Thoracic aorta (tissue), 2 donors: ENCODE data around the gene DALRD3. TPM values are rescaled to one million over a fixed set of nuclear protein-coding genes. Genes with fewer than 3 reads are reported as not detected.

Experiments
- ATAC-seq: fragments of 150-250 bp; one replicate; pipeline ENCODE4 v1.8.0; 2017; ENCODE audit warnings: low read depth; ENCODE audit not compliant: insufficient number of reproducible peaks, low FRiP score
- DNase-seq: peaks from one replicate; pipeline ENCODE4 v3.0.0-alpha.2; 2020; ENCODE audit warnings: low spot score
- H3K27ac ChIP-seq, 2 donors: fragments of 200-600 bp; sonication (generic); 1 replicate in 1 of 2; 2 replicates in 1 of 2; pipeline ENCODE4 v1.5.1; 2016; ENCODE audit warnings: mild to moderate bottlenecking in 2 of 2, moderate library complexity in 2 of 2
- H3K27me3 ChIP-seq: fragments of 200-600 bp; sonication (generic); replicated peaks from 2 replicates; pipeline ENCODE4 v1.6.0; 2016; ENCODE audit warnings: mild to moderate bottlenecking; ENCODE audit not compliant: insufficient read depth
- H3K36me3 ChIP-seq: fragments of 200-600 bp; sonication (generic); one replicate; pipeline ENCODE4 v1.5.1; 2016
- H3K4me1 ChIP-seq, 2 donors: fragments of 200-600 bp; sonication (generic); 1 replicate in 1 of 2; 2 replicates in 1 of 2; pipeline versions ENCODE4 v1.5.1 to v1.6.0; 2016; ENCODE audit warnings: low read depth in 2 of 2, mild to moderate bottlenecking in 1 of 2; ENCODE audit not compliant: control insufficient read depth in 1 of 2
- H3K4me3 ChIP-seq: fragments of 200-600 bp; sonication (generic); 2 replicates; pipeline ENCODE4 v1.5.1; 2016; ENCODE audit warnings: mild to moderate bottlenecking
- H3K9me3 ChIP-seq: fragments of 200-600 bp; sonication (generic); 2 replicates; pipeline ENCODE4 v1.5.1; 2016
- total RNA-seq, 2 donors: library from RNA; depleted of rRNA; stranded (reverse); fragments of >200 nt; gene quantifications; one replicate each; pipeline versions ENCODE4 v1.1.0 to v1.2.3, GENCODE V29; 2016
- TF ChIP-seq, protein P1 (sequence below): fragments of 200-600 bp; sonication (generic); IDR thresholded peaks from one replicate; pipeline ENCODE4 v1.5.1; 2019; ENCODE audit warnings: antibody characterized with exemption

DALRD3 gene
- total RNA-seq, 2 donors from 2014 or later, result 16.8 to 36.8 TPM

DNA sequence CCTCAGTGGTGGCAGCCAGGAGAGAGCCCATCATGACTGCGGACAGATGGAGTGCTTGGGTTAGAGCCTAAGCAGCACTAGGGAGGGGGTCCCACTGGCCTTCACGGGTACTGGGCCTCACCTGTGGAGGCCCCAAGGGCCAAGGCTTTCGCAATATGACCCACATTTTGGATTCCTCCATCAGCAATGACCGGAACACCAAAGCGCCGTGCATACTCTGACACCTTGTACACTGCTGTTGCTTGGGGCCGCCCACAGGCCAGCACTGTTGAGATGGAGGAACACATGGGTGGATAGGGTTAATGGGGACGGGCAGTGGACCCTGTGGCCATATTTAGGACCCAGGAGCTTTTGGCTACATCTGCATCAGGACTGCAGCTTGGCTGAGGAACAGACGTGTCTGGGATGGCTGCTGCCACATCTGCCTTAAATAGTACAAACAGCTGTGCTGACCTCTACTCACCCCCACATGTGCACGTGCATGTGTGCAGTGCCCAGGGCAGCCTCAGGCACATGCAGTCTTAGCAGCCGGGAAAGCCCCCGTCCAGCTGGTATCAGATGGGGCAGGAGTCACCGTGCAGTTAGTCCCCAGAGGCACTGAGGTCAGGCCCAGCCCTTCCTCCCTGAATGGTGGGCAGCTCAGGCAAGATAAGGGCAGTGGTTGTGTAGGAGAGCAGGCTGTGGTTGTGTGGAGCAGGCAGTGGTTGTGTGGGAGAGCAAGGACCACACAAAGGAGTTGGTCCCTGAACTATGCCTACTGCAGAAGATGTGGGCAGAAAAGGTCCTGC, 6.8 kb upstream of the DALRD3 start:
- Histone ChIP-seq H3K27me3 (no peaks in the 10 kb centered on the region), H3K4me3 (no peak overlapping the region), H3K27ac (no peak overlapping the region), H3K9me3 (no peaks in the 10 kb centered on the region), H3K4me1 (peaks cover 14 to 30% of the 10 kb centered on the region in 2 donors), H3K36me3 (peaks cover 25% of the 10 kb centered on the region)
- ATAC-seq (no peak), DNase-seq (no peak)
- TF ChIP-seq, protein P1, sequence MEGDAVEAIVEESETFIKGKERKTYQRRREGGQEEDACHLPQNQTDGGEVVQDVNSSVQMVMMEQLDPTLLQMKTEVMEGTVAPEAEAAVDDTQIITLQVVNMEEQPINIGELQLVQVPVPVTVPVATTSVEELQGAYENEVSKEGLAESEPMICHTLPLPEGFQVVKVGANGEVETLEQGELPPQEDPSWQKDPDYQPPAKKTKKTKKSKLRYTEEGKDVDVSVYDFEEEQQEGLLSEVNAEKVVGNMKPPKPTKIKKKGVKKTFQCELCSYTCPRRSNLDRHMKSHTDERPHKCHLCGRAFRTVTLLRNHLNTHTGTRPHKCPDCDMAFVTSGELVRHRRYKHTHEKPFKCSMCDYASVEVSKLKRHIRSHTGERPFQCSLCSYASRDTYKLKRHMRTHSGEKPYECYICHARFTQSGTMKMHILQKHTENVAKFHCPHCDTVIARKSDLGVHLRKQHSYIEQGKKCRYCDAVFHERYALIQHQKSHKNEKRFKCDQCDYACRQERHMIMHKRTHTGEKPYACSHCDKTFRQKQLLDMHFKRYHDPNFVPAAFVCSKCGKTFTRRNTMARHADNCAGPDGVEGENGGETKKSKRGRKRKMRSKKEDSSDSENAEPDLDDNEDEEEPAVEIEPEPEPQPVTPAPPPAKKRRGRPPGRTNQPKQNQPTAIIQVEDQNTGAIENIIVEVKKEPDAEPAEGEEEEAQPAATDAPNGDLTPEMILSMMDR, result no peak

DNA sequence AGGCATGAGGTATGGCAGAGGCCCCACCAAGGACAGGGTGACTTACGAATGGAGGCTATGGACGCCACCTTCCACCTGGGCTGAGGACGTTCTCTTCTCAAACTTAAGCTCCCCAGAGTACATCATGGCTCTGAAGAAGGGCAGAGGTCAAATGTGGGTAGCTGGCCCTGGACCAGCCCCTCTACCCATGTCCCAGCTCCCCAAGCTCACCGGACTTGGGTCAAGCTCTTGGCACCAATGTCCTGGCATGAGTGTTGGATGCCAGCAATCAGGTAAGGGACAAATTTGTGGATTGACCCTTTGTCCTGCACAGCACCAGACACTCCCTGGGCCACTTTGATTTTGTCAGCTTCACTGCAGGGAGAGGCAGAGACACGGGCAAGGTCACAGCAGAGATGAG, 6.1 kb upstream of the DALRD3 start:
- no peak overlapping the region for H3K4me3 ChIP-seq
- DNase-seq (no peak), ATAC-seq (no peak)
- H3K36me3 ChIP-seq, result peaks cover 25% of the 10 kb centered on the region
- no peak overlapping the region for H3K27ac ChIP-seq
- H3K9me3 ChIP-seq, result no peaks in the 10 kb centered on the region
- peaks cover 21 to 38% of the 10 kb centered on the region in 2 donors for H3K4me1 ChIP-seq
- TF ChIP-seq, protein P1, result no peak
- H3K27me3 ChIP-seq, result no peaks in the 10 kb centered on the region

DNA sequence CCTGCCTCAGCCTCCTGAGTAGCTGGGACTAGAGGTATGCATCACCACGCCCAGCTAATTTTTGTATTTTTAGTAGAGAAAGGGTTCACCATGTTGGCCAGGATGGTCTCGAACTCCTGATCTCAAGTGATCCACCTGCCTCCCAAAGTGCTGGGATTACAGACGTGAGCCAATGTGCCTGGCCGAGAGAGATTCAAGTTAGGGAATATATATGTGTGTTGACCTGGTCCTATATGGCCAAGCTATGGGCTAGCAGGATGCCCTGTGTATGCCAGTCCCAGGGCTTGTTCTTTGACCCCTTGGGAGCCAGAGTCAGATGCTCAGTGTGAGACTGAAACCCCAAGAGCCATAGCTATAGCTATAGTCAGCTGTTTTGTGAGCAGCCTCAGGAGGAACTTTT, 5.4 kb upstream of the DALRD3 start:
- no peaks in the 10 kb centered on the region for H3K9me3 ChIP-seq
- TF ChIP-seq, protein P1, result no peak
- no peak overlapping the region for H3K27ac ChIP-seq
- DNase-seq, result no peak
- H3K27me3 ChIP-seq, result no peaks in the 10 kb centered on the region
- no peak overlapping the region for H3K4me3 ChIP-seq
- no peak for ATAC-seq
- peaks cover 25% of the 10 kb centered on the region for H3K36me3 ChIP-seq
- peaks cover 28 to 42% of the 10 kb centered on the region in 2 donors for H3K4me1 ChIP-seq

DNA sequence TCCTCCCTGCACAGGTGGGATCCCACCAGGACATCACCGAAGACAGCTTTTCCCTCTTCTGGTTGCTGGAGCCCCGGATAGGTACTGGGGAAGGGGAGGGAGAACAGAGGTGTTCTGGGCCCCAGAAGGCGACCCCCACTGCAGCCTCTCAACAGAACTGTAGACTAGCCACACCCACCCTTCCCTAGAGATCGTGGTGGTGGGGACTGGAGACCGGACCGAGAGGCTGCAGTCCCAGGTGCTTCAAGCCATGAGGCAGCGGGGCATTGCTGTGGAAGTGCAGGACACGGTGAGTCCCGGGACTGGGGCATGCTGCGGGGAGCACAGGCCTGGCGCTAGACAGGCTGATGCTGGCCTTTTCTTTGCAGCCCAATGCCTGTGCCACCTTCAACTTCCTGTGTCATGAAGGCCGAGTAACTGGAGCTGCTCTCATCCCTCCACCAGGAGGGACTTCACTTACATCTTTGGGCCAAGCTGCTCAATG, 4.3 kb upstream of the DALRD3 start:
- Histone ChIP-seq H3K9me3 (no peaks in the 10 kb centered on the region), H3K27me3 (no peaks in the 10 kb centered on the region), H3K4me3 (peak overlapping the region; percentile 92), H3K27ac (peak overlapping the region; percentile 99 to 100), H3K4me1 (peaks cover 30 to 35% of the 10 kb centered on the region in 2 donors), H3K36me3 (peaks cover 25% of the 10 kb centered on the region)
- ATAC-seq (no peak), DNase-seq (no peak)
- TF ChIP-seq, protein P1, result no peak

DNA sequence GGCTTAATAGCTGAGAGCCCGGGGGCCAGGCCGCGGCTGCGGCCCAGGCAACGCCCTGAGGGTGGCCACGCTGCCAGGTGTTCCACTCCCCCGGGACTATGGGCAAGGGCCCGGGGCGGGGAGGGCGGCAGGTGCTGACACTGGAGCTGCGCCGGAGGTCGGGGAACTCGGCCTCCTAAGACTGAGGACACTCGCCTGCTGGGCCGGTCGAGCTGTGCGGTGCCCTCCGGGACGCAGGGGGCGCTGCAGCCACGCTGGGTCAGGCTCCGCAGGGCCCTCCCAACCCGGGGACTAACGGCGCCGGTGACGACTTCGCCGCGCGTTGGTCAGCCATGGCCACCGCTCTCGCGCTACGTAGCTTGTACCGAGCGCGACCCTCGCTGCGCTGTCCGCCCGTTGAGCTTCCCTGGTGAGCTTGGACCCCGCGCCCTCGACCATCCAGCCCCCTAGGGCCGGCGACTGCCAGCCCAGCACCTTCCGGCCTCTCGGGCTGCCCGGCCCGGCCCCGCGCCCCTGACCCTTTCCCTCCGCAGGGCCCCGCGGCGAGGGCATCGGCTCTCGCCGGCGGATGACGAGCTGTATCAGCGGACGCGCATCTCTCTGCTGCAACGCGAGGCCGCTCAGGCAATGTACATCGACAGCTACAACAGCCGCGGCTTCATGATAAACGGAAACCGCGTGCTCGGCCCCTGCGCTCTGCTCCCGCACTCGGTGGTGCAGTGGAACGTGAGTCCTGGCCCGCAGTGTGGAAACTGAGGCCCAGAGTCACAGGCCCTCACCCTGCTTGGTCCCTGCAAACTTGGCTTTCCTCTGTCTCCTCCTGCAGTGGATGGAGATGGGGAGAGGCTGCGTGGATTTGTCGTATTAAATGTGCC, 3.7 kb upstream of the DALRD3 start, which contains the start of gene NDUFAF3:
TSS of gene NDUFAF3 (plus strand) at position 309 of the 875 bp plus-strand sequence. CDS start at position 333, 24 bp downstream.
- peak within 1 kb of the TSS; percentile 92 for H3K4me3 ChIP-seq
- H3K4me1 ChIP-seq, result peaks cover 34 to 41% of the 10 kb centered on the region in 2 donors

More for the DNA sequence above, 3.7 kb upstream of the DALRD3 start, which contains the start of gene NDUFAF3:
- Histone ChIP-seq H3K27ac (peak within 1 kb of the TSS; percentile 99 to 100), H3K27me3 (no peaks in the 10 kb centered on the region), H3K36me3 (peaks cover 25% of the 10 kb centered on the region), H3K9me3 (no peaks in the 10 kb centered on the region)
- ATAC-seq, result peak; percentile 74
- DNase-seq, result peak; percentile 51
- TF ChIP-seq, protein P1, result peak; percentile 94
